ENCODE results near the gene CORO2B.

Gene CORO2B

DNA sequence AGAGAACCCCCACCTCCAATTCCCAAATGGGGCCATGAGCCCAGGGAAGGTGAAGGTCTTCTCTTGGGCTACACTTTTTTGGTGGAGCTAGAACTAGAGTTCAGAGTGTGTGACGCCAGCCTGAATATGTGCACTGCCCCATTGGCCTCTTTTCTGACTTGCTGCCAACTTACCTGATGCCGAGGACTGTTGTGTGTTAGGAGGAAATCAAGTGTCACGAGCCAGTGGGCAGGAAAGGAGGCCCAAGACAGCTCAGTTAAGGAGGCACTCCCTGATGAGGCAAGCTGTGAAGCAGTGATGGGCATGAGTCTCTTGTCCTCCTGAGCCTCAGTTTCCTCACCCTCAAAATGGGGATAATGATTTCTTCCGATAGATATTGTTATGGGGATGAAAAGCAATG, 134.1 kb downstream of the CORO2B start:
- no peak for DNase-seq (ENCODE audit: low read depth)
- H3K4me3 ChIP-seq (ENCODE audit: low read depth, low read length), result no peak overlapping the region
- TF ChIP-seq, protein P1, sequence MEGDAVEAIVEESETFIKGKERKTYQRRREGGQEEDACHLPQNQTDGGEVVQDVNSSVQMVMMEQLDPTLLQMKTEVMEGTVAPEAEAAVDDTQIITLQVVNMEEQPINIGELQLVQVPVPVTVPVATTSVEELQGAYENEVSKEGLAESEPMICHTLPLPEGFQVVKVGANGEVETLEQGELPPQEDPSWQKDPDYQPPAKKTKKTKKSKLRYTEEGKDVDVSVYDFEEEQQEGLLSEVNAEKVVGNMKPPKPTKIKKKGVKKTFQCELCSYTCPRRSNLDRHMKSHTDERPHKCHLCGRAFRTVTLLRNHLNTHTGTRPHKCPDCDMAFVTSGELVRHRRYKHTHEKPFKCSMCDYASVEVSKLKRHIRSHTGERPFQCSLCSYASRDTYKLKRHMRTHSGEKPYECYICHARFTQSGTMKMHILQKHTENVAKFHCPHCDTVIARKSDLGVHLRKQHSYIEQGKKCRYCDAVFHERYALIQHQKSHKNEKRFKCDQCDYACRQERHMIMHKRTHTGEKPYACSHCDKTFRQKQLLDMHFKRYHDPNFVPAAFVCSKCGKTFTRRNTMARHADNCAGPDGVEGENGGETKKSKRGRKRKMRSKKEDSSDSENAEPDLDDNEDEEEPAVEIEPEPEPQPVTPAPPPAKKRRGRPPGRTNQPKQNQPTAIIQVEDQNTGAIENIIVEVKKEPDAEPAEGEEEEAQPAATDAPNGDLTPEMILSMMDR (conservative IDR thresholded peaks at IDR 0.05; ENCODE audit: low read depth, low read length), result no peak

DNA sequence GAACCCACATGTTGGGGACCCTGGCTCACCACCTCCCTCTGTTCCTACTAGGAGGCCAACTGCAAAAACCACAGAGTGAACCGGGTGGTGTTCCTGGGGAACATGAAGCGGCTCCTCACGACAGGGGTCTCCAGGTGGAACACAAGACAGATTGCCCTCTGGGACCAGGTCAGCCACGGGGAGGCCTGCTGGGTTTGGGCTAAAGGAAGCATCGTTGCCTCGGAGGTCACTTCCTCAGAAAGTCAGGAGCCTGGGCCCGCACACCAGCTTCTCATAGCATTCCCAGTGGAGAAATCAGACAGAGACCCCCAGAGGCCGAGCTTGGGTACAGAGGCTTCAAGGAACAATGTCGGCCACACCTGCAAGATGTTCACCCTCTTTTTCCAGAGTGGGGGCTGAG, 135.1 kb downstream of the CORO2B start:
- TF ChIP-seq, protein P1 (conservative IDR thresholded peaks at IDR 0.05; ENCODE audit: low read depth, low read length), result no peak
- no peak for DNase-seq (ENCODE audit: low read depth)
- H3K4me3 ChIP-seq (ENCODE audit: low read depth, low read length), result no peak overlapping the region

DNA sequence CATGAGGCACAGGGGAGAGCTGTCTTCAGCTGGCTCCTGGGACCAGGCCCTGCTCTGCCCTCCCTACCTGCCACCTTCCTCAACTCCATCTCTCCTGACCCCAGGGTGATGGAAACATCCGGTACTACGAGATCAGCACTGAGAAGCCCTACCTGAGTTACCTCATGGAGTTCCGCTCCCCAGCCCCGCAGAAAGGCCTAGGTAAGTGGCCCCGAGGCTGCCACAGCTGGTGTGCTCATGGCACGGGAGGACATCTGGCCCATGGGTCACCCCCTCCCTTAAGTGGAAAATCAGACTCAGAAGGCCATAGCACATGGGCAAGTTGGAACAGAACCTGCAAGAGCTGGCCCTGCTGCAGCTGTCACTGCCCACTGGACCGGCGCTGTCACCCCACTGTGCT, 136.3 kb downstream of the CORO2B start:
- TF ChIP-seq, protein P1 (conservative IDR thresholded peaks at IDR 0.05; ENCODE audit: low read depth, low read length), result no peak

DNA sequence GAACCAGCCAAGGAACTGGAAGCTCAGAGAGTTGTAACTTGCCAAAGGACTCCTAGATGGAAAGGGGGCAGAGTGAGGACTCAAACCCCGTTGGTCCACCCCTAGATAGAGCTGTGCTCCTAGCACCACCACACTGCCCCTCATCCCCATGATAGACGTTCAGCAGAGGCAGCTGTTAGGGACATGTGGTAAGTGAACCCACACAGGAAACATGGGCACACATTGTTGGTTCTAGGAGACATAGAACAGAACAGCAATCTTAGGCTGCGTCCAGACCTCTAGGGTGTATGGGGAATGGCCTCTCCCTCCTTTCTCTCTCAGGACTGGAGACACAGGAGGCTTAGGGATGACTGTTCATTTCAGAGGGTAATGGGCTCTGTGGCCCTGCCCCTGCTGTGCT, 139.2 kb downstream of the CORO2B start:
- DNase-seq (ENCODE audit: low read depth), result no peak

More for the DNA sequence above, 136.3 kb downstream of the CORO2B start:
- H3K4me3 ChIP-seq (ENCODE audit: low read depth, low read length), result no peak overlapping the region
- no peak for DNase-seq (ENCODE audit: low read depth)

DNA sequence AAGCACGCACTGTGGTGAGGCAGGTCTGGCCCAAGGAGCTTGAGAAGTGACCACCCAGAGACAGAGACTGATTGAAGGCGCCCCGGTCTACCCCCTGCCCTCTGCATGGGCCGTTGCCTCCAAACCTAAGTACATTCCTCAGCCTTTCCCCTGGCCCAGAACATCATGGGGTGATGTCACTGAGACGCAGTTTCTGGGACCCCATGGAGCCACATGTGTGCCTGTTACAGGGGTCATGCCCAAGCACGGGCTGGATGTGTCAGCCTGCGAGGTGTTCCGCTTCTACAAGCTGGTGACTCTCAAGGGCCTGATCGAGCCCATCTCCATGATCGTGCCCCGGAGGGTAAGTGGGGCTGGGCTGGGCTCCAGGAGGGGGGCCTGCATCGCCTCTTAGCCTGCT, 139.7 kb downstream of the CORO2B start:
- no peak overlapping the region for H3K4me3 ChIP-seq (ENCODE audit: low read depth, low read length)
- DNase-seq (ENCODE audit: low read depth), result no peak
- TF ChIP-seq, protein P1 (conservative IDR thresholded peaks at IDR 0.05; ENCODE audit: low read depth, low read length), result no peak

More for the DNA sequence above, 139.2 kb downstream of the CORO2B start:
- TF ChIP-seq, protein P1 (conservative IDR thresholded peaks at IDR 0.05; ENCODE audit: low read depth, low read length), result no peak
- H3K4me3 ChIP-seq (ENCODE audit: low read depth, low read length), result no peak overlapping the region

GRCh38 chr15:68719051-68719450, 140.3 kb downstream of the CORO2B start:
- H3K4me3 ChIP-seq (ENCODE audit: low read depth, low read length), result no peak overlapping the region
- DNase-seq (ENCODE audit: low read depth), result no peak
- TF ChIP-seq, protein P1 (conservative IDR thresholded peaks at IDR 0.05; ENCODE audit: low read depth, low read length), result no peak

DNA sequence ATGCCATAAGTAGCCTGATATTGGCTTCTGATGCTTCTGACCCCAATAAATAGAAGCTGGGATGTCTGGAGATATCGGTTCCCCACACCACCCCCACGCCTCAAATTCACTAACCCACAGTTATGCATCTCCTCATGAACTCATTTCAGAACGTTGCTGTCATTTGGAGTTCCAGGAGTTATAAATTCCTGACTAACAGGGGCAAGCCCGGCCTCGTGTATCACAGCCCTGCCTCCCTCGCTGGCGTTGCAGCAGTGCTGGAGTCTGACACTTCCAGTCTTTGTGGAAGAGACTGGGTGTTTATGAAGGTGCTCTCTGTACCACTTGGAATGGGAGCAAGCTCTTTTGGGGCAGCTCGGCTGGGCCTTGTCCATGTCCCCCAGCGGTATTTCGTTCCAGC, 140.9 kb downstream of the CORO2B start:
- no peak overlapping the region for H3K4me3 ChIP-seq (ENCODE audit: low read depth, low read length)
- DNase-seq (ENCODE audit: low read depth), result no peak
- TF ChIP-seq, protein P1 (conservative IDR thresholded peaks at IDR 0.05; ENCODE audit: low read depth, low read length), result no peak

Data from choroid plexus epithelial cell (primary cell).